HL-60 (cell line): ENCODE results near the gene DOHH.

Experiments used
- DNase-seq, 2 experiments: peaks; one replicate each; pipeline ENCODE4 v3.0.0-alpha.2; 2010 to 2020; ENCODE audit warnings: low read depth in 1 of 2, low spot score in 1 of 2
- H3K27ac ChIP-seq: fragments of 250-450 bp; sonication (Bioruptor Pico); replicated peaks from 2 replicates; pipeline ENCODE4 v1.5.1; 2020; ENCODE audit warnings: mild to moderate bottlenecking, moderate library complexity
- H3K27me3 ChIP-seq: fragments of 250-450 bp; sonication (Bioruptor Pico); 2 replicates; pipeline ENCODE4 v1.5.1; 2021; ENCODE audit warnings: mild to moderate bottlenecking, moderate library complexity; ENCODE audit not compliant: insufficient read depth, poor library complexity, severe bottlenecking
- H3K4me3 ChIP-seq: replicated peaks from 2 replicates; pipeline ENCODE4 v1.5.1; 2011; ENCODE audit warnings: mild to moderate bottlenecking, control low read depth, low read length; ENCODE audit not compliant: insufficient read depth
- CTCF ChIP-seq: IDR thresholded peaks from one replicate; pipeline ENCODE4 v1.5.1; 2011; ENCODE audit warnings: low read length, control low read depth, inconsistent platforms; ENCODE audit not compliant: insufficient read depth
- GABPA ChIP-seq: IDR thresholded peaks from 2 replicates; pipeline ENCODE4 v1.6.1; 2012; ENCODE audit warnings: low read depth
- POLR2AphosphoS5 ChIP-seq: IDR thresholded peaks from 2 replicates; pipeline ENCODE4 v1.6.1; 2012; ENCODE audit warnings: low read depth
- REST ChIP-seq: IDR thresholded peaks from 2 replicates; pipeline ENCODE4 v1.6.1; 2012; ENCODE audit warnings: low read depth; ENCODE audit not compliant: insufficient replicate concordance
- SPI1 ChIP-seq: IDR thresholded peaks from 2 replicates; pipeline ENCODE4 v1.6.1; 2012; ENCODE audit warnings: low read depth, mild to moderate bottlenecking, borderline replicate concordance

The DOHH gene

GRCh38 chr19:3522421-3523360 lies 22.2 kb upstream of the DOHH start:
- Histone ChIP-seq H3K27ac (no peak overlapping the region), H3K27me3 (no peaks in the 10 kb centered on the region), H3K4me3 (no peak overlapping the region)
- TF ChIP-seq POLR2AphosphoS5 (no peak), SPI1 (no peak)
- no peak for DNase-seq

GRCh38 chr19:3521104-3521445 lies 20.6 kb upstream of the DOHH start:
- DNase-seq: no peak
- H3K27me3 ChIP-seq: no peaks in the 10 kb centered on the region

GRCh38 chr19:3520166-3521103 lies 20.0 kb upstream of the DOHH start:
- Histone ChIP-seq H3K4me3 (no peak overlapping the region), H3K27ac (no peak overlapping the region), H3K27me3 (no peaks in the 10 kb centered on the region)
- no peak for DNase-seq
- TF ChIP-seq GABPA (no peak), CTCF (no peak), SPI1 (no peak), REST (no peak), POLR2AphosphoS5 (no peak)

More at GRCh38 chr19:3521104-3521445, 20.6 kb upstream of the DOHH start:
- TF ChIP-seq POLR2AphosphoS5 (no peak), REST (no peak), SPI1 (no peak), GABPA (no peak), CTCF (no peak)
- Histone ChIP-seq H3K27ac (no peak overlapping the region), H3K4me3 (no peak overlapping the region)

GRCh38 chr19:3519126-3519525 lies 18.7 kb upstream of the DOHH start:
- DNase-seq: no peak
- TF ChIP-seq GABPA (no peak), REST (no peak), SPI1 (no peak), CTCF (no peak), POLR2AphosphoS5 (no peak)
- H3K4me3 ChIP-seq: no peak overlapping the region
- H3K27ac ChIP-seq: no peak overlapping the region
- no peaks in the 10 kb centered on the region for H3K27me3 ChIP-seq
